ENCODE measurements around the gene MAGEA3.
"Not testable (repeated sequence)": the region's sequence is repeated elsewhere in the genome, so short reads cannot be mapped to it uniquely, and the experiment has no call there.

Gene MAGEA3

GRCh38 chrX:152697952-152698931 lies at the start of gene MAGEA3:
TSS of gene MAGEA3 (plus strand) at chrX:152698794. CDS start at chrX:152700833, 2,039 bp downstream.
- not testable (repeated sequence) for DNase-seq (ENCODE audit: extremely low read depth in 1 of 2, low read depth in 1 of 2)

GRCh38 chrX:152652060-152652459 lies 46.5 kb upstream of the MAGEA3 start:
- DNase-seq (ENCODE audit: extremely low read depth in 1 of 2, low read depth in 1 of 2) = no peak

GRCh38 chrX:152652467-152652866 lies 46.1 kb upstream of the MAGEA3 start:
- no peak for DNase-seq (ENCODE audit: extremely low read depth in 1 of 2, low read depth in 1 of 2)

GRCh38 chrX:152656087-152656486 lies 42.5 kb upstream of the MAGEA3 start:
- DNase-seq (ENCODE audit: extremely low read depth in 1 of 2, low read depth in 1 of 2) = no peak

GRCh38 chrX:152656890-152657289 lies 41.7 kb upstream of the MAGEA3 start:
- DNase-seq (ENCODE audit: extremely low read depth in 1 of 2, low read depth in 1 of 2) = no peak

- DNase-seq (ENCODE audit: extremely low read depth in 1 of 2, low read depth in 1 of 2) = no peak
Observed at GRCh38 chrX:152658302-152658701, 40.3 kb upstream of the MAGEA3 start.

- DNase-seq (ENCODE audit: extremely low read depth in 1 of 2, low read depth in 1 of 2) = no peak
Observed at GRCh38 chrX:152663086-152663485, 35.5 kb upstream of the MAGEA3 start.

GRCh38 chrX:152674135-152674534 lies 24.5 kb upstream of the MAGEA3 start:
- DNase-seq (ENCODE audit: extremely low read depth in 1 of 2, low read depth in 1 of 2) = no peak

- DNase-seq (ENCODE audit: extremely low read depth in 1 of 2, low read depth in 1 of 2) = not testable (repeated sequence)
Observed at GRCh38 chrX:152674652-152675051, 23.9 kb upstream of the MAGEA3 start.

- not testable (repeated sequence) for DNase-seq (ENCODE audit: extremely low read depth in 1 of 2, low read depth in 1 of 2)
Observed at GRCh38 chrX:152681012-152681411, 17.6 kb upstream of the MAGEA3 start.

- not testable (repeated sequence) for DNase-seq (ENCODE audit: extremely low read depth in 1 of 2, low read depth in 1 of 2)
Observed at GRCh38 chrX:152700390-152700789, 1.8 kb downstream of the MAGEA3 start.

GRCh38 chrX:152706500-152706899 lies 7.9 kb downstream of the MAGEA3 start:
- not testable (repeated sequence) for DNase-seq (ENCODE audit: extremely low read depth in 1 of 2, low read depth in 1 of 2)

GRCh38 chrX:152709173-152709572 lies 10.6 kb downstream of the MAGEA3 start, which contains the start of gene CSAG2:
TSS of gene CSAG2 (minus strand) at chrX:152709273. CDS start at chrX:152709112, 161 bp downstream.
- not testable (repeated sequence) for DNase-seq (ENCODE audit: extremely low read depth in 1 of 2, low read depth in 1 of 2)

- not testable (repeated sequence) for DNase-seq (ENCODE audit: extremely low read depth in 1 of 2, low read depth in 1 of 2)
Observed at GRCh38 chrX:152713195-152713594, 14.6 kb downstream of the MAGEA3 start.

GRCh38 chrX:152713815-152714787 lies 15.5 kb downstream of the MAGEA3 start, which contains the start of gene MAGEA2B:
TSS of gene MAGEA2B (plus strand) at chrX:152714628. CDS start at chrX:152717107, 2,479 bp downstream.
- DNase-seq (ENCODE audit: extremely low read depth in 1 of 2, low read depth in 1 of 2) = not testable (repeated sequence)

GRCh38 chrX:152725409-152725808 lies 26.8 kb downstream of the MAGEA3 start:
- no peak for DNase-seq (ENCODE audit: extremely low read depth in 1 of 2, low read depth in 1 of 2)

GRCh38 chrX:152733261-152733975 lies 34.8 kb downstream of the MAGEA3 start, which contains the start of the genes CSAG1 and MAGEA12:
TSS of gene CSAG1 (minus strand) at chrX:152733721. CDS start at chrX:152732460, 1,261 bp downstream.
TSS of gene MAGEA12 (plus strand) at chrX:152733757. CDS start at chrX:152736162, 2,405 bp downstream.
- DNase-seq (ENCODE audit: extremely low read depth in 1 of 2, low read depth in 1 of 2) = no peak

GRCh38 chrX:152734143-152734858 lies 35.7 kb downstream of the MAGEA3 start:
- DNase-seq (ENCODE audit: extremely low read depth in 1 of 2, low read depth in 1 of 2) = not testable (repeated sequence)

GRCh38 chrX:152735101-152735500 lies 36.5 kb downstream of the MAGEA3 start:
- DNase-seq (ENCODE audit: extremely low read depth in 1 of 2, low read depth in 1 of 2) = no peak

All from stimulated activated CD8-positive, alpha-beta memory T cell treated with anti-CD3 and anti-CD28 coated beads, Interleukin-7, amount 100 ng/mL, for 48 hours (primary cell).